ENCODE data around the gene IQCB1. TPM values are rescaled to one million over a fixed set of nuclear protein-coding genes. Genes with fewer than 3 reads are reported as not detected.
"Not testable (repeated sequence)": the region's sequence is repeated elsewhere in the genome, so short reads cannot be mapped to it uniquely, and the experiment has no call there.

Gene IQCB1
- total RNA-seq, 4 donors from 2014 or later: 8.2 to 33.8 (median 23.3) TPM

- 95% methylated on average over 7 of the region's 7 CpGs for WGBS, 2 donors
- Histone ChIP-seq H3K27ac (no peak overlapping the region), H3K4me3 (no peak overlapping the region), H3K36me3 (peaks cover 0 to 97% (median 8%) of the 10 kb centered on the region in 3 donors), H3K4me1 (no peaks in the 10 kb centered on the region), H3K9me3 (no peaks in the 10 kb centered on the region), H3K27me3 (no peaks in the 10 kb centered on the region)
- TF ChIP-seq POLR2A (IDR thresholded peaks at IDR 0.05) (no peak), CTCF (IDR thresholded peaks at IDR 0.05) (no peak)
- no peak for DNase-seq
- intact Hi-C loops (cut with DNase I): no loop called here
Observed at GRCh38 chr3:121781611-121782010, 53.2 kb downstream of the IQCB1 start.

- peaks cover 6 to 96% (median 22%) of the 10 kb centered on the region in 3 donors for H3K36me3 ChIP-seq
- H3K4me3 ChIP-seq; H3K9me3 ChIP-seq; H3K4me1 ChIP-seq; H3K27me3 ChIP-seq; H3K27ac ChIP-seq; DNase-seq; intact Hi-C loops (cut with DNase I): not testable (repeated sequence)
- WGBS, 2 donors: 96% methylated on average over 4 of the region's 4 CpGs
Observed at GRCh38 chr3:121775095-121775494, 59.8 kb downstream of the IQCB1 start.

- Histone ChIP-seq H3K4me3 (no peak overlapping the region), H3K27ac (no peak overlapping the region), H3K9me3 (no peaks in the 10 kb centered on the region), H3K4me1 (no peaks in the 10 kb centered on the region), H3K27me3 (no peaks in the 10 kb centered on the region), H3K36me3 (peaks cover 7 to 74% (median 22%) of the 10 kb centered on the region in 3 donors)
- TF ChIP-seq CTCF (IDR thresholded peaks at IDR 0.05) (no peak), POLR2A (IDR thresholded peaks at IDR 0.05) (no peak)
- DNase-seq: no peak
- WGBS, 2 donors: 100% methylated on average over 1 of the region's 1 CpG
- intact Hi-C loops (cut with DNase I): no loop called here
Observed at GRCh38 chr3:121769246-121769645, 65.6 kb downstream of the IQCB1 start.

- no peak overlapping the region for H3K27ac ChIP-seq
- intact Hi-C loops (cut with DNase I): no loop called here
- TF ChIP-seq POLR2A (IDR thresholded peaks at IDR 0.05) (no peak), CTCF (IDR thresholded peaks at IDR 0.05) (no peak)
Observed at GRCh38 chr3:121768452-121768851, 66.4 kb downstream of the IQCB1 start.

GRCh38 chr3:121759541-121760202 lies 75.2 kb downstream of the IQCB1 start:
- Histone ChIP-seq H3K27ac (no peak overlapping the region), H3K4me1 (no peaks in the 10 kb centered on the region), H3K36me3 (no peaks in the 10 kb centered on the region), H3K27me3 (no peaks in the 10 kb centered on the region), H3K4me3 (no peak overlapping the region), H3K9me3 (no peaks in the 10 kb centered on the region)
- no peak for TF ChIP-seq CTCF (IDR thresholded peaks at IDR 0.05)
- no peak for TF ChIP-seq POLR2A (IDR thresholded peaks at IDR 0.05)
- intact Hi-C loops (cut with DNase I): no loop called here
- WGBS, 2 donors: 56 to 70% methylated on average over 3 of the region's 3 CpGs
- DNase-seq: no peak

More at GRCh38 chr3:121768452-121768851, 66.4 kb downstream of the IQCB1 start:
- Histone ChIP-seq H3K4me3 (no peak overlapping the region), H3K36me3 (peaks cover 7 to 67% (median 22%) of the 10 kb centered on the region in 3 donors), H3K9me3 (no peaks in the 10 kb centered on the region), H3K27me3 (no peaks in the 10 kb centered on the region), H3K4me1 (no peaks in the 10 kb centered on the region)
- no peak for DNase-seq
- WGBS, 2 donors: 89 to 91% methylated on average over 2 of the region's 2 CpGs
